Liver (tissue), 3 donors: ENCODE measurements around the gene CASQ2.

Experiments used
- GABPA ChIP-seq, 2 donors: IDR thresholded peaks in 1 of 2; conservative IDR thresholded peaks in 1 of 2; 2 replicates each; pipeline ENCODE4 v1.6.1; 2016; ENCODE audit warnings: antibody characterized with exemption in 2 of 2, mild to moderate bottlenecking in 1 of 2, moderate library complexity in 1 of 2
- YY1 ChIP-seq: IDR thresholded peaks from 2 replicates; pipeline ENCODE4 v1.6.1; 2016; ENCODE audit warnings: antibody characterized with exemption, mild to moderate bottlenecking
- TF ChIP-seq, protein P1 (sequence below): fragments of 150-350 bp; IDR thresholded peaks from 2 replicates; pipeline ENCODE4 v1.5.1; 2017; ENCODE audit warnings: improper control_type of control experiment, low read depth, low read length; ENCODE audit not compliant: missing input control
- TF ChIP-seq, protein P2 (sequence below): IDR thresholded peaks from 2 replicates; pipeline ENCODE4 v1.6.1; 2016; ENCODE audit warnings: antibody characterized with exemption
- donor health status: healthy.
- donor health status: healthy.

DNA sequence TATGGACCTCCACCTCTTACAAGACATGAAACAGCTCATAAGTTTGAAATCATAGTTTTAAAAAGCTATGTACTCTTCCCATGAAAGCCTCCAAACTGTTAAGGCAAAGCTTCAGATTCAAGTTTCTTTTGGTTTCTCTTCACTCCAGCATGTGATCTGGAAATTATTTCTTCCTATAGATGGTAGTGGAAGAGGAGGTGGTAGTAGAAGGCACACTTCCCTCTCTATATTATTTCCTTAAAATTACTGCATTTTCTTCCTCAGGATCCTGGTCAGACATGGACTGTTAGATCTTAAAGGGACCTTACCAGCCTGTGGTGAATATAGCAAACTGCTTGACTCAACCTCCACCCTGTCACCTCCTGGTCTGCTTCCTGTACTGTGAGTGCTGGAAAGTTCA is 40.6 kb upstream of the CASQ2 start:
- TF ChIP-seq, protein P1, sequence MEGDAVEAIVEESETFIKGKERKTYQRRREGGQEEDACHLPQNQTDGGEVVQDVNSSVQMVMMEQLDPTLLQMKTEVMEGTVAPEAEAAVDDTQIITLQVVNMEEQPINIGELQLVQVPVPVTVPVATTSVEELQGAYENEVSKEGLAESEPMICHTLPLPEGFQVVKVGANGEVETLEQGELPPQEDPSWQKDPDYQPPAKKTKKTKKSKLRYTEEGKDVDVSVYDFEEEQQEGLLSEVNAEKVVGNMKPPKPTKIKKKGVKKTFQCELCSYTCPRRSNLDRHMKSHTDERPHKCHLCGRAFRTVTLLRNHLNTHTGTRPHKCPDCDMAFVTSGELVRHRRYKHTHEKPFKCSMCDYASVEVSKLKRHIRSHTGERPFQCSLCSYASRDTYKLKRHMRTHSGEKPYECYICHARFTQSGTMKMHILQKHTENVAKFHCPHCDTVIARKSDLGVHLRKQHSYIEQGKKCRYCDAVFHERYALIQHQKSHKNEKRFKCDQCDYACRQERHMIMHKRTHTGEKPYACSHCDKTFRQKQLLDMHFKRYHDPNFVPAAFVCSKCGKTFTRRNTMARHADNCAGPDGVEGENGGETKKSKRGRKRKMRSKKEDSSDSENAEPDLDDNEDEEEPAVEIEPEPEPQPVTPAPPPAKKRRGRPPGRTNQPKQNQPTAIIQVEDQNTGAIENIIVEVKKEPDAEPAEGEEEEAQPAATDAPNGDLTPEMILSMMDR = no peak
- TF ChIP-seq YY1 (no peak), GABPA (IDR thresholded peaks at IDR 0.05 in 1 of 2, conservative IDR thresholded peaks at IDR 0.05 in 1 of 2) (no peak)
- TF ChIP-seq, protein P2, sequence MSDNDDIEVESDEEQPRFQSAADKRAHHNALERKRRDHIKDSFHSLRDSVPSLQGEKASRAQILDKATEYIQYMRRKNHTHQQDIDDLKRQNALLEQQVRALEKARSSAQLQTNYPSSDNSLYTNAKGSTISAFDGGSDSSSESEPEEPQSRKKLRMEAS = no peak
